Mammary epithelial cell (primary cell): ENCODE results near the gene KRTCAP2.

Experiments
- EZH2 ChIP-seq: IDR thresholded peaks from 2 replicates; pipeline ENCODE4 v1.6.1; 2012; ENCODE audit warnings: low read length, inconsistent platforms, borderline replicate concordance
- TF ChIP-seq, protein P1 (sequence below), 2 donors: IDR thresholded peaks in 1 of 2; conservative IDR thresholded peaks in 1 of 2; 2 replicates each; pipeline ENCODE4 v1.5.1; 2011 to 2012; ENCODE audit warnings: inconsistent platforms in 2 of 2, low read length in 2 of 2, mild to moderate bottlenecking in 2 of 2, control low read depth in 1 of 2, low read depth in 1 of 2; ENCODE audit not compliant: insufficient read depth in 1 of 2; ENCODE audit errors: extremely low read depth in 1 of 2

- TF ChIP-seq, protein P1, sequence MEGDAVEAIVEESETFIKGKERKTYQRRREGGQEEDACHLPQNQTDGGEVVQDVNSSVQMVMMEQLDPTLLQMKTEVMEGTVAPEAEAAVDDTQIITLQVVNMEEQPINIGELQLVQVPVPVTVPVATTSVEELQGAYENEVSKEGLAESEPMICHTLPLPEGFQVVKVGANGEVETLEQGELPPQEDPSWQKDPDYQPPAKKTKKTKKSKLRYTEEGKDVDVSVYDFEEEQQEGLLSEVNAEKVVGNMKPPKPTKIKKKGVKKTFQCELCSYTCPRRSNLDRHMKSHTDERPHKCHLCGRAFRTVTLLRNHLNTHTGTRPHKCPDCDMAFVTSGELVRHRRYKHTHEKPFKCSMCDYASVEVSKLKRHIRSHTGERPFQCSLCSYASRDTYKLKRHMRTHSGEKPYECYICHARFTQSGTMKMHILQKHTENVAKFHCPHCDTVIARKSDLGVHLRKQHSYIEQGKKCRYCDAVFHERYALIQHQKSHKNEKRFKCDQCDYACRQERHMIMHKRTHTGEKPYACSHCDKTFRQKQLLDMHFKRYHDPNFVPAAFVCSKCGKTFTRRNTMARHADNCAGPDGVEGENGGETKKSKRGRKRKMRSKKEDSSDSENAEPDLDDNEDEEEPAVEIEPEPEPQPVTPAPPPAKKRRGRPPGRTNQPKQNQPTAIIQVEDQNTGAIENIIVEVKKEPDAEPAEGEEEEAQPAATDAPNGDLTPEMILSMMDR (conservative IDR thresholded peaks at IDR 0.05 in 1 of 2, IDR thresholded peaks at IDR 0.05 in 1 of 2; ENCODE audit: extremely low read depth in 1 of 2, insufficient read depth in 1 of 2, low read depth in 1 of 2, low read length in 2 of 2): no peak
- TF ChIP-seq EZH2: no peak
Measured at GRCh38 chr1:155169541-155169940, 3.6 kb downstream of the KRTCAP2 start.
